ENCODE results near the gene CNST. TPM values are rescaled to one million over a fixed set of nuclear protein-coding genes. Genes with fewer than 3 reads are reported as not detected.

The CNST gene
- total and polyA plus RNA-seq, 9 donors: 8.7 to 31.2 (median 22.4) TPM

DNA sequence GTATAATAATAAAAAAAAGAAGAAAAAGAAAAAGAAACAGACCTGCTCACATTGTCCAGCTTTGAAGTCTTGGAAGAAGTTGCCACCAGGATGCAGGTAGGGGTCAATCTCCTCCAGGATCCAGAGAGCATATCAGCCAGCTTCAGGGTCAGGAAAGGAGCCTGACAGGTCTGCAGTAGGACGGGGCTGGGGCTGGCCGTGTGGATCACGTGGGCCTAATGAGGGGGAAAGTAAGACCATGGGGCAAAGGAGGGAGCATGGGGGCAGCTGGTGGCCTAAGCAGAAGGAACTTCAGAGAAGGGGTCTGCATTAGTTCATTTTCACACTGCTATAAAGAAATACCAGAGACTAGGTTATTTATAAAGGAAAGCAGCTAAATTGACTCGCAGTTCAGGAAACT is 39.9 kb upstream of the CNST start:
- TF ChIP-seq EP300 (IDR thresholded peaks at IDR 0.05) (no peak), POLR2A (IDR thresholded peaks at IDR 0.05) (no peak)
- TF ChIP-seq, protein P1, sequence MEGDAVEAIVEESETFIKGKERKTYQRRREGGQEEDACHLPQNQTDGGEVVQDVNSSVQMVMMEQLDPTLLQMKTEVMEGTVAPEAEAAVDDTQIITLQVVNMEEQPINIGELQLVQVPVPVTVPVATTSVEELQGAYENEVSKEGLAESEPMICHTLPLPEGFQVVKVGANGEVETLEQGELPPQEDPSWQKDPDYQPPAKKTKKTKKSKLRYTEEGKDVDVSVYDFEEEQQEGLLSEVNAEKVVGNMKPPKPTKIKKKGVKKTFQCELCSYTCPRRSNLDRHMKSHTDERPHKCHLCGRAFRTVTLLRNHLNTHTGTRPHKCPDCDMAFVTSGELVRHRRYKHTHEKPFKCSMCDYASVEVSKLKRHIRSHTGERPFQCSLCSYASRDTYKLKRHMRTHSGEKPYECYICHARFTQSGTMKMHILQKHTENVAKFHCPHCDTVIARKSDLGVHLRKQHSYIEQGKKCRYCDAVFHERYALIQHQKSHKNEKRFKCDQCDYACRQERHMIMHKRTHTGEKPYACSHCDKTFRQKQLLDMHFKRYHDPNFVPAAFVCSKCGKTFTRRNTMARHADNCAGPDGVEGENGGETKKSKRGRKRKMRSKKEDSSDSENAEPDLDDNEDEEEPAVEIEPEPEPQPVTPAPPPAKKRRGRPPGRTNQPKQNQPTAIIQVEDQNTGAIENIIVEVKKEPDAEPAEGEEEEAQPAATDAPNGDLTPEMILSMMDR (IDR thresholded peaks at IDR 0.05): no peak
- Histone ChIP-seq H3K4me3 (no peak overlapping the region), H3K4me1 (ENCODE audit: insufficient read depth) (no peaks in the 10 kb centered on the region), H3K9me3 (peaks cover 0 to 5% of the 10 kb centered on the region in 2 donors), H3K27ac (no peak overlapping the region), H3K27me3 (no peaks in the 10 kb centered on the region), H3K36me3 (no peaks in the 10 kb centered on the region)
- WGBS, 3 donors: 70 to 86% (median 71%) methylated on average over 4 of the region's 4 CpGs
- no peak for DNase-seq
- intact Hi-C loops (cut with DNase I): no loop called here

DNA sequence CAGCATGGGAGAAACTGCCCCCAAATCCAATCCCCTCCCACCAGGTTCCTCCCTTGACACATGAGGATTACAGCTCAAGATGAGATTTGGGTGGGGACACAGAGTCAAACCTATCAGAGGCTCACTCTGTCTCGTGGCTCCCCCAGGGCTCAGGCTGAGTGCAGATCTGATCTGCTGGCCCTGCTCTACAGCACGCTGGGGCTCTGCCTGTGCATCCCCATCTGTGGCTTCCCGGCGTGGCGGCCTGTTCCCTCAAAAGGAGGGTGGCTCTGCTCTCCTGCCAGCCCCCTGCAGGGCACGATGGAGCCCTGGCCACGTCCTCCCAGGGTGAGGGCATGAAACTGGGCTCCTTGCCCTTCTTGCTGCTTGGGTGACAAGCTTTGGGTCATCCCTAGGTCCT is 39.3 kb upstream of the CNST start:
- H3K9me3 ChIP-seq: peaks cover 0 to 5% of the 10 kb centered on the region in 2 donors
- H3K4me1 ChIP-seq (ENCODE audit: insufficient read depth): no peaks in the 10 kb centered on the region
- no peak overlapping the region for H3K27ac ChIP-seq
- H3K36me3 ChIP-seq: no peaks in the 10 kb centered on the region
- no peak for TF ChIP-seq EP300 (IDR thresholded peaks at IDR 0.05)
- TF ChIP-seq, protein P1 (IDR thresholded peaks at IDR 0.05): no peak
- no peak for TF ChIP-seq POLR2A (IDR thresholded peaks at IDR 0.05)
- intact Hi-C loops (cut with DNase I): no loop called here
- no peak for DNase-seq
- H3K4me3 ChIP-seq: no peak overlapping the region
- no peaks in the 10 kb centered on the region for H3K27me3 ChIP-seq
- WGBS, 3 donors: 75% methylated on average over 7 of the region's 7 CpGs

DNA sequence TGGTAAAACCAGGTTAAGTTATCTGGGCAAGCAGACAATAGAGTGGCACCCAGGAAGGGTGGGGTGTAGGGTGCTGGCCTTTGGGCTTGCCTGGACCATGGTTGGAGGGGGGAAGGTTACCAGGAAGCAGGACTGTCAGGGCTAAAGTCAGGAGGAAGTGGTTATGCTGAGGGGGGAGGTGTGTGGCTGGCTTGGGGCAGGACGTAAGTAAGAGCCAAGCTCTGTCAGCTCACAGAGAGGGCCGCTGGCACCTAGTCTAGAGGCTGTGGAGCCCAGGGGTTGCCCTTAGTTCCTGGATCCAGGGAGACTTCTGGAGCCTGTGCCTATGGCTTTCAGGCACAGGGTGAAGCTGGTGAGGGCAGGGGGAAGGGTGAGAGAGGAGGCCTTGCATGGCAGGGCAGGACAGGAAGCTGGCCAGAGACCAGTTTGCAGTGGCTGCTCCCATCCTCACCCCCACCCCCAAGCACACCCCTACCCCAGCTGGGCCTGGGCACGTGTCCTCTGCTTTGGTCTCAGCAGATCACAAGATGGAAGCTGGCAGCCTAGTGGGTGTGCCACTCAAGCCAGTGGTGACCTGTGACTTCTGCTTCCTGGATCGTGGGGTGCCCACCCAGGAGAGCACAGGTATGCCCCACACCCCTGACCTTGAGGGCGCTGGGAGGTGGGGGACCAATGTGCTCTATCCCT is 38.7 kb upstream of the CNST start:
- peaks cover 0 to 5% of the 10 kb centered on the region in 2 donors for H3K9me3 ChIP-seq
- H3K4me1 ChIP-seq (ENCODE audit: insufficient read depth): no peaks in the 10 kb centered on the region
- 47 to 53% (median 53%) methylated on average over 5 of the region's 5 CpGs for WGBS, 3 donors

DNA sequence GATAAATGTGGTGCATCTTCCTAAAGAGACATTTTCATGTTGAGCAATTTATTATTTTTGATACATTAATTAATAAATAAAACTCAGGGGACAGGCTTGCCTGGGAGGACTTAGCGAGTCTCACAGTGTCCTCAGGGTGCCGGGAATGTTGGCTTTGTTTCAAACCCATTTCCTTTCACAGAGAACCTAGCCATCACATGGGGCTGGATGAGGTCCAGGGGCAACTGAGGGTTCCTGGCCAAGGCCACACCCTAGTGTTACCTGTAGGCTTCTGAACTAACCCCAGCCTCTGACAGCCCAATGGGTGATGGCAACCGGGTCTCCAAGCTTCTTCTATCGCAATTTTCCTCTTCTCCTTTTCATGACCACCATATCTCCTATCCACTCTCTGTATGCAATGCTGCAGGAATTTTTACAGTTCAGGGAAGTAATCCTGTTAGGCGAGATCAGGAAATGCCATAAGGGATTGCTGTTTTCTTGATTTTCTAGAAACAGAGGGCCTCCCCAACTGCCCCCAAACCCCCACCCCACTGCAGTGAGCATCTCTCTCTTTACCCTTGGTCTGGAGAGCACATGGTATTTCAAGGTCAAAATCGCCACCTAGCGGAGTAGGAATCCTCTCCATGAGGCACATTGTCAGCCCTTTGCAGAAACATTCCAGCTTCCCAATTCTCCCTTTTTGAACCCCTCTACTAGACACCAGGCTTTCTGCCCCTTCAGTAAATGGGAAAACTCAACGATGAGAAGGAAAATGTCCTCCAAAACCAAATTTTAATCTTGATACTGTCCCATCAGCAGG is 37.1 kb upstream of the CNST start:
- Histone ChIP-seq H3K9me3 (peaks cover 0 to 5% of the 10 kb centered on the region in 2 donors), H3K36me3 (no peaks in the 10 kb centered on the region), H3K4me1 (ENCODE audit: insufficient read depth) (no peaks in the 10 kb centered on the region), H3K27ac (no peak overlapping the region), H3K4me3 (no peak overlapping the region), H3K27me3 (no peaks in the 10 kb centered on the region)
- TF ChIP-seq EP300 (IDR thresholded peaks at IDR 0.05) (no peak), POLR2A (IDR thresholded peaks at IDR 0.05) (no peak)
- TF ChIP-seq, protein P1 (IDR thresholded peaks at IDR 0.05): no peak
- WGBS, 3 donors: 68 to 75% (median 73%) methylated on average over 8 of the region's 8 CpGs
- intact Hi-C loops (cut with DNase I): no loop called here
- no peak for DNase-seq

More for the DNA sequence above, 38.7 kb upstream of the CNST start:
- intact Hi-C loops (cut with DNase I): no loop called here
- H3K27ac ChIP-seq: no peak overlapping the region
- no peaks in the 10 kb centered on the region for H3K27me3 ChIP-seq
- no peak overlapping the region for H3K4me3 ChIP-seq
- no peaks in the 10 kb centered on the region for H3K36me3 ChIP-seq
- TF ChIP-seq, protein P1 (IDR thresholded peaks at IDR 0.05): no peak
- TF ChIP-seq POLR2A (IDR thresholded peaks at IDR 0.05): no peak
- no peak for TF ChIP-seq EP300 (IDR thresholded peaks at IDR 0.05)
- no peak for DNase-seq
